Panc1 (cell line): Measurements from ENCODE around the gene CHSY3. TPM values are rescaled to one million over a fixed set of nuclear protein-coding genes. Genes with fewer than 3 reads are reported as not detected.

Experiments used
- ATAC-seq: fragments of 200-7000 bp; cut with Tn5 transposase; 2 replicates; pipeline ENCODE4 v1.9.1; 2020; ENCODE audit warnings: mild to moderate bottlenecking, moderate library complexity
- BruUV-seq: library from RNA; stranded (reverse); fragments of 400-500 nt; replicated peaks from 2 replicates; lab custom pipeline; 2021; lab: Mats Ljungman, UMichigan
- CTCF ChIA-PET: fragments of 300-600 bp; sonication (Branson Sonifier 250); formaldehyde crosslinking; loops from one replicate; lab custom pipeline; 2022; ENCODE audit warnings: antibody characterized with exemption; lab: Charles Lee
- POLR2A ChIA-PET: fragments of 300-600 bp; sonication (Branson Sonifier 250); formaldehyde crosslinking; loops from one replicate; lab custom pipeline; 2022; ENCODE audit warnings: antibody characterized with exemption; lab: Charles Lee
- DNase-seq: peaks from one replicate; pipeline ENCODE4 v3.0.0-alpha.2; 2010; ENCODE audit warnings: low read depth, low spot score
- H3K27ac ChIP-seq: 2 replicates; pipeline ENCODE4 v1.5.1; 2011; ENCODE audit warnings: mild to moderate bottlenecking, low read length, inconsistent platforms
- H3K27me3 ChIP-seq: fragments of 200-500 bp; sonication (Bioruptor generic); 2 replicates; pipeline ENCODE4 v1.6.0; 2014; ENCODE audit warnings: low read length, inconsistent platforms; ENCODE audit not compliant: control insufficient read depth, insufficient read depth
- H3K36me3 ChIP-seq: fragments of 200-500 bp; sonication (Bioruptor generic); 2 replicates; pipeline ENCODE4 v1.5.1; 2014; ENCODE audit warnings: inconsistent platforms, mild to moderate bottlenecking, low read length, moderate library complexity; ENCODE audit not compliant: control insufficient read depth, insufficient read depth
- H3K4me1 ChIP-seq: 2 replicates; pipeline ENCODE4 v1.5.1; 2011; ENCODE audit warnings: inconsistent platforms, mild to moderate bottlenecking, low read length, moderate library complexity; ENCODE audit not compliant: control insufficient read depth, insufficient read depth
- H3K4me3 ChIP-seq, 2 experiments: 2 replicates each; pipeline ENCODE4 v1.5.1; 2011 to 2012; ENCODE audit warnings: low read depth in 2 of 2, low read length in 2 of 2, mild to moderate bottlenecking in 2 of 2, inconsistent platforms in 1 of 2, moderate library complexity in 1 of 2
- H3K9me3 ChIP-seq: fragments of 200-500 bp; sonication (Bioruptor generic); 2 replicates; pipeline ENCODE4 v1.5.1; 2014; ENCODE audit warnings: low read depth, mild to moderate bottlenecking, inconsistent platforms, low read length, moderate library complexity; ENCODE audit not compliant: control insufficient read depth, insufficient read depth
- POLR2AphosphoS5 ChIP-seq: IDR thresholded peaks from 2 replicates; pipeline ENCODE4 v1.6.1; 2012; ENCODE audit warnings: mild to moderate bottlenecking, low read depth, low read length, moderate library complexity
- SIN3A ChIP-seq: IDR thresholded peaks from 2 replicates; pipeline ENCODE4 v1.6.1; 2012; ENCODE audit warnings: low read depth, mild to moderate bottlenecking, low read length, moderate library complexity, borderline replicate concordance; ENCODE audit not compliant: insufficient read depth
- TCF7L2 ChIP-seq: IDR thresholded peaks from 2 replicates; pipeline ENCODE4 v1.6.1; 2011; ENCODE audit warnings: mild to moderate bottlenecking, low read depth, low read length, inconsistent platforms
- in situ Hi-C: cut with HindIII; loops from 2 replicates; pipeline ENCODE4 v1.10.0; 2016; ENCODE audit warnings: low sequenced_read_pairs, low pct_unique_long_range_greater_than_20kb
- intact Hi-C: fragments of 100-400 bp; cut with micrococcal nuclease; formaldehyde crosslinking; loops from one replicate; pipeline ENCODE4 v1.10.0; 2022; ENCODE audit not compliant: unreplicated experiment
- total RNA-seq: library from RNA; stranded (reverse); gene quantifications from one replicate; pipeline ENCODE4 v1.2.1, GENCODE V29; 2021; ENCODE audit not compliant: unreplicated experiment
- TF ChIP-seq, protein P1 (sequence below), 2 experiments: IDR thresholded peaks; 2 replicates each; pipeline ENCODE4 v1.6.1; 2011 to 2012; ENCODE audit warnings: low read depth in 2 of 2, control low read depth in 1 of 2, low read length in 1 of 2, mild to moderate bottlenecking in 1 of 2, moderate library complexity in 1 of 2; ENCODE audit not compliant: insufficient read depth in 1 of 2
- TF ChIP-seq, protein P2 (sequence below): fragments of 450-650 bp; IDR thresholded peaks from 2 replicates; pipeline ENCODE4 v1.5.1; 2017; ENCODE audit warnings: mild to moderate bottlenecking

CHSY3 gene
- total RNA-seq, 1 experiment from 2014 or later = not detected

GRCh38 chr5:130011986-130012385 lies 107.7 kb downstream of the CHSY3 start:
- BruUV-seq = no TSS peak
- CTCF ChIA-PET = no interaction called here
- no peak for DNase-seq
- intact Hi-C loops = no loop called here
- H3K9me3 ChIP-seq = no peaks in the 10 kb centered on the region
- POLR2A ChIA-PET = no interaction called here
- no peaks in the 10 kb centered on the region for H3K36me3 ChIP-seq
- in situ Hi-C loops = no loop called here
- TF ChIP-seq, protein P1, sequence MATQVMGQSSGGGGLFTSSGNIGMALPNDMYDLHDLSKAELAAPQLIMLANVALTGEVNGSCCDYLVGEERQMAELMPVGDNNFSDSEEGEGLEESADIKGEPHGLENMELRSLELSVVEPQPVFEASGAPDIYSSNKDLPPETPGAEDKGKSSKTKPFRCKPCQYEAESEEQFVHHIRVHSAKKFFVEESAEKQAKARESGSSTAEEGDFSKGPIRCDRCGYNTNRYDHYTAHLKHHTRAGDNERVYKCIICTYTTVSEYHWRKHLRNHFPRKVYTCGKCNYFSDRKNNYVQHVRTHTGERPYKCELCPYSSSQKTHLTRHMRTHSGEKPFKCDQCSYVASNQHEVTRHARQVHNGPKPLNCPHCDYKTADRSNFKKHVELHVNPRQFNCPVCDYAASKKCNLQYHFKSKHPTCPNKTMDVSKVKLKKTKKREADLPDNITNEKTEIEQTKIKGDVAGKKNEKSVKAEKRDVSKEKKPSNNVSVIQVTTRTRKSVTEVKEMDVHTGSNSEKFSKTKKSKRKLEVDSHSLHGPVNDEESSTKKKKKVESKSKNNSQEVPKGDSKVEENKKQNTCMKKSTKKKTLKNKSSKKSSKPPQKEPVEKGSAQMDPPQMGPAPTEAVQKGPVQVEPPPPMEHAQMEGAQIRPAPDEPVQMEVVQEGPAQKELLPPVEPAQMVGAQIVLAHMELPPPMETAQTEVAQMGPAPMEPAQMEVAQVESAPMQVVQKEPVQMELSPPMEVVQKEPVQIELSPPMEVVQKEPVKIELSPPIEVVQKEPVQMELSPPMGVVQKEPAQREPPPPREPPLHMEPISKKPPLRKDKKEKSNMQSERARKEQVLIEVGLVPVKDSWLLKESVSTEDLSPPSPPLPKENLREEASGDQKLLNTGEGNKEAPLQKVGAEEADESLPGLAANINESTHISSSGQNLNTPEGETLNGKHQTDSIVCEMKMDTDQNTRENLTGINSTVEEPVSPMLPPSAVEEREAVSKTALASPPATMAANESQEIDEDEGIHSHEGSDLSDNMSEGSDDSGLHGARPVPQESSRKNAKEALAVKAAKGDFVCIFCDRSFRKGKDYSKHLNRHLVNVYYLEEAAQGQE (IDR thresholded peaks at IDR 0.05; ENCODE audit: insufficient read depth in 1 of 2, low read depth in 2 of 2, low read length in 1 of 2) = no peak
- TF ChIP-seq TCF7L2 (no peak), POLR2AphosphoS5 (no peak), SIN3A (no peak)
- TF ChIP-seq, protein P2, sequence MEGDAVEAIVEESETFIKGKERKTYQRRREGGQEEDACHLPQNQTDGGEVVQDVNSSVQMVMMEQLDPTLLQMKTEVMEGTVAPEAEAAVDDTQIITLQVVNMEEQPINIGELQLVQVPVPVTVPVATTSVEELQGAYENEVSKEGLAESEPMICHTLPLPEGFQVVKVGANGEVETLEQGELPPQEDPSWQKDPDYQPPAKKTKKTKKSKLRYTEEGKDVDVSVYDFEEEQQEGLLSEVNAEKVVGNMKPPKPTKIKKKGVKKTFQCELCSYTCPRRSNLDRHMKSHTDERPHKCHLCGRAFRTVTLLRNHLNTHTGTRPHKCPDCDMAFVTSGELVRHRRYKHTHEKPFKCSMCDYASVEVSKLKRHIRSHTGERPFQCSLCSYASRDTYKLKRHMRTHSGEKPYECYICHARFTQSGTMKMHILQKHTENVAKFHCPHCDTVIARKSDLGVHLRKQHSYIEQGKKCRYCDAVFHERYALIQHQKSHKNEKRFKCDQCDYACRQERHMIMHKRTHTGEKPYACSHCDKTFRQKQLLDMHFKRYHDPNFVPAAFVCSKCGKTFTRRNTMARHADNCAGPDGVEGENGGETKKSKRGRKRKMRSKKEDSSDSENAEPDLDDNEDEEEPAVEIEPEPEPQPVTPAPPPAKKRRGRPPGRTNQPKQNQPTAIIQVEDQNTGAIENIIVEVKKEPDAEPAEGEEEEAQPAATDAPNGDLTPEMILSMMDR = no peak
- no peaks in the 10 kb centered on the region for H3K4me1 ChIP-seq
- no peak for ATAC-seq
- no peak overlapping the region for H3K4me3 ChIP-seq
- H3K27me3 ChIP-seq = no peaks in the 10 kb centered on the region
- no peak overlapping the region for H3K27ac ChIP-seq

DNA sequence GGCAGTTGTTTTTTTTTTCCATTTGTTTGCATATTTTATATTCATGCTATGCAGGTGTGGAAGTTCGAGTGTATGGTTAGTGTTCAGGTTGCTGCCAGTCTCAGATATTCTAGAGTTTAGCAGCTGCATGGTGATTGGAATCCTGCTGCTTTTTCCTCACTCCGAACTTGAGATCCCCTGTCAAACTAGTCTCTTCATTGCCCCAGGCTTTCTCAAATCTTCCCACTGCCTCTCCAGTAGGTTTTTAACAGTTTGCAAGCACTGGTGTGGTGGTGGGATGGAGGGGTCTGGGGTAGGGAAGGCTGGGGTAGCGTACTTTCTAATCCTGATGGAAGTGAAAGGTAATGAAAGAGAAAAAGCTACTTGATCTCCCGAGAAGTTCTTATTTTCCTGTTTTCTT lies 112.9 kb downstream of the CHSY3 start:
- Histone ChIP-seq H3K36me3 (no peaks in the 10 kb centered on the region), H3K4me1 (no peaks in the 10 kb centered on the region), H3K4me3 (no peak overlapping the region), H3K27me3 (no peaks in the 10 kb centered on the region), H3K27ac (no peak overlapping the region), H3K9me3 (no peaks in the 10 kb centered on the region)
- DNase-seq (no peak), ATAC-seq (no peak)
- in situ Hi-C loops = no loop called here
- BruUV-seq = no TSS peak
- no peak for TF ChIP-seq TCF7L2
- TF ChIP-seq, protein P1 (IDR thresholded peaks at IDR 0.05; ENCODE audit: insufficient read depth in 1 of 2, low read depth in 2 of 2, low read length in 1 of 2) = no peak
- intact Hi-C loops = no loop called here
- ChIA-PET CTCF (no interaction called here), POLR2A (no interaction called here)
